Hepatocyte (in vitro differentiated cells): ENCODE results near the gene SLC35E3. TPM values are rescaled to one million over a fixed set of nuclear protein-coding genes. Genes with fewer than 3 reads are reported as not detected.

Experiments used
- DNase-seq: peaks from one replicate; pipeline ENCODE4 v3.0.0-alpha.2; 2016; ENCODE audit warnings: low spot score
- H2AFZ ChIP-seq: fragments of 200-600 bp; sonication (generic); 2 replicates; pipeline ENCODE4 v1.6.0; 2016; ENCODE audit warnings: antibody characterized with exemption, mild to moderate bottlenecking
- H3K27ac ChIP-seq: fragments of 200-600 bp; sonication (generic); 2 replicates; pipeline ENCODE4 v1.5.1; 2016; ENCODE audit warnings: mild to moderate bottlenecking
- H3K27me3 ChIP-seq: fragments of 200-600 bp; sonication (generic); 2 replicates; pipeline ENCODE4 v1.6.1; 2016
- H3K36me3 ChIP-seq: fragments of 200-600 bp; sonication (generic); replicated peaks from 2 replicates; pipeline ENCODE4 v1.5.1; 2016; ENCODE audit warnings: low read depth; ENCODE audit not compliant: insufficient read depth
- H3K4me1 ChIP-seq: fragments of 200-600 bp; sonication (generic); 2 replicates; pipeline ENCODE4 v1.5.1; 2016; ENCODE audit warnings: mild to moderate bottlenecking, moderate library complexity; ENCODE audit not compliant: insufficient read depth
- H3K4me2 ChIP-seq: fragments of 200-600 bp; sonication (generic); 2 replicates; pipeline ENCODE4 v1.6.0; 2016
- H3K4me3 ChIP-seq: fragments of 200-600 bp; sonication (generic); 2 replicates; pipeline ENCODE4 v1.5.1; 2016; ENCODE audit warnings: mild to moderate bottlenecking
- H3K79me2 ChIP-seq: fragments of 200-600 bp; sonication (generic); 2 replicates; pipeline ENCODE4 v1.6.0; 2017; ENCODE audit warnings: mild to moderate bottlenecking
- H3K9me2 ChIP-seq: fragments of 200-600 bp; sonication (generic); replicated peaks from 2 replicates; pipeline ENCODE4 v1.6.0; 2017; ENCODE audit warnings: mild to moderate bottlenecking; ENCODE audit not compliant: insufficient read depth
- H3K9me3 ChIP-seq: fragments of 200-600 bp; sonication (generic); 2 replicates; pipeline ENCODE4 v1.5.1; 2016; ENCODE audit warnings: low read depth, mild to moderate bottlenecking
- H4K20me1 ChIP-seq: fragments of 200-600 bp; sonication (generic); 2 replicates; pipeline ENCODE4 v1.6.0; 2016; ENCODE audit warnings: mild to moderate bottlenecking; ENCODE audit not compliant: insufficient read depth, poor library complexity, severe bottlenecking
- EZH2 ChIP-seq: fragments of 200-600 bp; sonication (generic); IDR thresholded peaks from 2 replicates; pipeline ENCODE4 v1.6.1; 2016; ENCODE audit warnings: antibody characterized with exemption, mild to moderate bottlenecking, borderline replicate concordance
- EZH2phosphoT487 ChIP-seq: fragments of 200-600 bp; sonication (generic); IDR thresholded peaks from one replicate; pipeline ENCODE4 v1.6.1; 2018; ENCODE audit warnings: antibody characterized with exemption, mild to moderate bottlenecking, low read depth, moderate library complexity; ENCODE audit not compliant: unreplicated experiment, severe bottlenecking
- WGBS: methylation state at CpG from one replicate; pipeline ENCODE4 v1.1.6; 2016; ENCODE audit warnings: low lambda C conversion rate; ENCODE audit errors: missing lambda C conversion rate; 5-methylcytosine and 5-hydroxymethylcytosine counted together
- polyA plus RNA-seq: library from polyadenylated mRNA; unstranded; fragments of >200 nt; fragmentation: Nextera tagmentation; extraction: Ambion mirVana; gene quantifications from 2 replicates; pipeline ENCODE4 v1.2.1, GENCODE V29; 2016
- total RNA-seq: library from RNA; depleted of rRNA; stranded (reverse); fragments of >200 nt; gene quantifications from 2 replicates; pipeline ENCODE4 v1.2.3, GENCODE V29; 2014
- TF ChIP-seq, protein P1 (sequence below): fragments of 200-600 bp; sonication (generic); IDR thresholded peaks from 2 replicates; pipeline ENCODE4 v1.5.1; 2016; ENCODE audit warnings: antibody characterized with exemption, mild to moderate bottlenecking; ENCODE audit not compliant: poor library complexity

Gene SLC35E3
- total and polyA plus RNA-seq, 2 experiments from 2014 or later = 3.5 to 11.7 TPM

DNA sequence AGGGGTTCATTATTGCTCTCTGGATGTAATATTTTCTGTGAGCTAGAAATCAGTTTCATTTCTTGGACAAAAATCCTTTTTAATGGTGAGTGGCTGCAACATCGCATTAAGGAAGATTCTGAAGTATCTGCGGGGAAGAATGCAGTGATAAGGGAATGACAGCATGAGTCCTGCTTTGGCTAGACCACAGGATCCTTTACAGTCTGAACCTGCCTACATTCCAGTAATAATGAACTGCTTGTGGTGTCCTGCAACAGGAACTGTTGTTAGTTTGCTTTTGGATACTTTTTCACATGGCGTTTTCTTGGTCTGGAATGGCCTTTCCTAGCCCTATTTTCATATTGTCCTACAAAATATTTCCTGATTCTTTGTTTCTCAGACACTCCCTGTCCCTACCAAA lies 77.7 kb downstream of the SLC35E3 start:
- H4K20me1 ChIP-seq = peaks cover 13% of the 10 kb centered on the region
- H3K27ac ChIP-seq = no peak overlapping the region
- H3K4me1 ChIP-seq = no peaks in the 10 kb centered on the region
- no peak overlapping the region for H3K4me3 ChIP-seq
- peaks cover 34% of the 10 kb centered on the region for H3K79me2 ChIP-seq
- TF ChIP-seq, protein P1, sequence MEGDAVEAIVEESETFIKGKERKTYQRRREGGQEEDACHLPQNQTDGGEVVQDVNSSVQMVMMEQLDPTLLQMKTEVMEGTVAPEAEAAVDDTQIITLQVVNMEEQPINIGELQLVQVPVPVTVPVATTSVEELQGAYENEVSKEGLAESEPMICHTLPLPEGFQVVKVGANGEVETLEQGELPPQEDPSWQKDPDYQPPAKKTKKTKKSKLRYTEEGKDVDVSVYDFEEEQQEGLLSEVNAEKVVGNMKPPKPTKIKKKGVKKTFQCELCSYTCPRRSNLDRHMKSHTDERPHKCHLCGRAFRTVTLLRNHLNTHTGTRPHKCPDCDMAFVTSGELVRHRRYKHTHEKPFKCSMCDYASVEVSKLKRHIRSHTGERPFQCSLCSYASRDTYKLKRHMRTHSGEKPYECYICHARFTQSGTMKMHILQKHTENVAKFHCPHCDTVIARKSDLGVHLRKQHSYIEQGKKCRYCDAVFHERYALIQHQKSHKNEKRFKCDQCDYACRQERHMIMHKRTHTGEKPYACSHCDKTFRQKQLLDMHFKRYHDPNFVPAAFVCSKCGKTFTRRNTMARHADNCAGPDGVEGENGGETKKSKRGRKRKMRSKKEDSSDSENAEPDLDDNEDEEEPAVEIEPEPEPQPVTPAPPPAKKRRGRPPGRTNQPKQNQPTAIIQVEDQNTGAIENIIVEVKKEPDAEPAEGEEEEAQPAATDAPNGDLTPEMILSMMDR = no peak
- TF ChIP-seq EZH2phosphoT487 (no peak), EZH2 (no peak)
- no peak for DNase-seq
- 66% methylated on average over 3 of the region's 3 CpGs for WGBS
- H3K36me3 ChIP-seq = peaks cover 7% of the 10 kb centered on the region
- no peak overlapping the region for H2AFZ ChIP-seq
- H3K27me3 ChIP-seq = no peaks in the 10 kb centered on the region
- no peaks in the 10 kb centered on the region for H3K9me3 ChIP-seq
- H3K9me2 ChIP-seq = no peaks in the 10 kb centered on the region
- H3K4me2 ChIP-seq = no peak overlapping the region

DNA sequence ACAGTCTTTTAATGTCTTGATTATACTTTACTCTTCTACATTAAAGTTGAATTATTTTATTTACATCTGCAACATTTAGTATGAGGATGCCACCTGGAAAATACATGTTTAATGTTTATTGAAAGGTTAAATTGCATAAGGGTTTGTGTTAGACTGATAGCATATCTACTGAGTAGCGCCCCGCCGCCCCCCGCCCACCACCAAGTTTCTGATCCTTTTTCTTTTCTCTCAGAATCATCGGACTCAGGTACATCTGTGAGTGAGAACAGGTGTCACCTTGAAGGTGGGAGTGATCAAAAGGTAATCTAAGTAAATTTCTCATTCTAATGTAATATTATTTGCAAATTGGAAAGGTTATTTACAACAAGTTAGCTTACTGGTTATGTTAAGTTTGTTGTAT lies 78.2 kb downstream of the SLC35E3 start:
- peaks cover 30% of the 10 kb centered on the region for H3K79me2 ChIP-seq
- H3K9me3 ChIP-seq = no peaks in the 10 kb centered on the region
- WGBS = 95% methylated on average over 5 of the region's 5 CpGs
- no peak overlapping the region for H3K4me2 ChIP-seq
- no peak for DNase-seq
- no peak overlapping the region for H3K27ac ChIP-seq
- H2AFZ ChIP-seq = no peak overlapping the region
- no peaks in the 10 kb centered on the region for H3K4me1 ChIP-seq
- peaks cover 13% of the 10 kb centered on the region for H4K20me1 ChIP-seq
- H3K9me2 ChIP-seq = no peaks in the 10 kb centered on the region
- no peak overlapping the region for H3K4me3 ChIP-seq
- peaks cover 7% of the 10 kb centered on the region for H3K36me3 ChIP-seq
- TF ChIP-seq, protein P1 = no peak
- TF ChIP-seq EZH2phosphoT487 = no peak
- no peak for TF ChIP-seq EZH2
- H3K27me3 ChIP-seq = no peaks in the 10 kb centered on the region

DNA sequence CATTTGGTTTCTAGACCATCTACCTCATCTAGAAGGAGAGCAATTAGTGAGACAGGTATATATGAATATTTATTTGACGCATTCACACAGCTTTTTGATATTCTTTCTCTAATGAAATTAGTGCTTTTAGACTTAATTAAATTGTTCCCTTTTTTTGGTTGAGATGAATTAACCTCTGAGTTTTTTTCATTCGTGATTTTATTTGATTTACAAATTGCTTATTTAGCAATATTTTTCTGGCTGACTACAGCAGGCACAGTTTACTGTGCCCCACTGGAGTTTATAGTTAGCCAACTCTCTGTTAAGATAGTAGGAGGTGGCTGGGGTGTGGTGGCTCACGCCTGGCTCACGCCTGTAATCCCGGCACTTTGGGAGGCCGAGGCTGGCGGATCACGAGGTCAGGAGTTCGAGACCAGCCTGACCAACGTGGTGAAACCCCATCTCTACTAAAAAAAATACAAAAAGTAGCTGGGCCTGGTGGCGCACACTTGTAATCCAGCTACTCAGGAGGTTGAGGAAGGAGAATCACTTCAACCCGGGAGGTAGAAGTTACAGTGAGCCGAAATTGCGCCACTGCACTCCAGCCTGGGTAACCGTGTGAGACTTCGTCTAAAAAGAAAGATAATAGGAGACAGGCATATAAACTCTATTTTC lies 78.7 kb downstream of the SLC35E3 start:
- Histone ChIP-seq H2AFZ (no peak overlapping the region), H3K9me2 (no peaks in the 10 kb centered on the region), H4K20me1 (peaks cover 12% of the 10 kb centered on the region), H3K27me3 (no peaks in the 10 kb centered on the region), H3K36me3 (peaks cover 7% of the 10 kb centered on the region), H3K79me2 (peaks cover 25% of the 10 kb centered on the region), H3K27ac (no peak overlapping the region), H3K4me2 (no peak overlapping the region), H3K9me3 (no peaks in the 10 kb centered on the region), H3K4me1 (no peaks in the 10 kb centered on the region), H3K4me3 (no peak overlapping the region)
- WGBS = 97% methylated on average over 15 of the region's 16 CpGs
- TF ChIP-seq EZH2 = no peak
- no peak for TF ChIP-seq EZH2phosphoT487
- no peak for DNase-seq

DNA sequence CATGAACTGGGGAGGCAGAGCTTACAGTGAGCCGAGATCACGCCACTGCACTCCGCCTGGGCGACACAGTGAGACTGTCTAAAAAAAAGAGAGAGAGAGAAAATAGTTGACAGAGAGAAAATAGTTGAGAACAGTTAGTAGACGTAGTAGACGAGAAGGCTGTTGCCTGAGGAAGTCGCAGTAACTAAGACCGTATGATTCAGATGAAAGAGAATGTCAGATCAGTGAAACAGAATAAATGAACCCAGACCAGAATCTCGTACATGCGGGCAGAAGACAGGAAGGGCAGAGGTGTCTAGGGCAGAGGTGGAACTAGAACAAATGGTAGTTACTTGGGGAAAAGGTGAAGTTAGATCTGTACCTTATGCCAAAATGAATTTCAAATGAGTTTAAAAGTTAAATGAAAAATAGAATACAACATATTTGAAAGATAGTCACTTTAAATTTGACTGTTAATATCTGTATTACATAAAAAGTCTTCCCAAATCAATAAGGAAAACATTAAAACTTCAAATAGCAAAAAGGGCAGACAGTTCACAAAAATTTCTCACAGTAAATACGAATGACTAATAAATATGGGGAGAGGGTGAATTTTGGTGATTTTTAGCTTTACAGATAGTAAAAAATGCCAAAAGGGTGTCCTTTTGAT lies 79.7 kb downstream of the SLC35E3 start:
- H3K36me3 ChIP-seq = peaks cover 7% of the 10 kb centered on the region
- peaks cover 23% of the 10 kb centered on the region for H3K79me2 ChIP-seq
- no peak overlapping the region for H2AFZ ChIP-seq
- H3K27me3 ChIP-seq = no peaks in the 10 kb centered on the region
- 99% methylated on average over 11 of the region's 11 CpGs for WGBS
- TF ChIP-seq, protein P1 = no peak
- TF ChIP-seq EZH2 (no peak), EZH2phosphoT487 (no peak)
- H3K4me2 ChIP-seq = no peak overlapping the region
- H4K20me1 ChIP-seq = peaks cover 10% of the 10 kb centered on the region
- no peaks in the 10 kb centered on the region for H3K4me1 ChIP-seq
- H3K9me2 ChIP-seq = no peaks in the 10 kb centered on the region
- no peaks in the 10 kb centered on the region for H3K9me3 ChIP-seq
- no peak overlapping the region for H3K27ac ChIP-seq
- H3K4me3 ChIP-seq = no peak overlapping the region
- DNase-seq = no peak
